Activated B cell treated with CpG ODN at 0.5 μM for 24 hours (primary cell): ENCODE results near the gene MPDU1. TPM values are rescaled to one million over a fixed set of nuclear protein-coding genes. Genes with fewer than 3 reads are reported as not detected.
A peak's percentile ranks its signal among the peaks of the same experiment; 100 is the strongest.

Source experiments
- ATAC-seq: fragments of 200-7000 bp; cut with Tn5 transposase; one replicate; pipeline ENCODE4 v1.10.0; 2021; ENCODE audit warnings: low read depth, mild to moderate bottlenecking, moderate library complexity
- CTCF ChIA-PET: fragments of 350-600 bp; sonication (Branson Sonifier 250); formaldehyde crosslinking; loops from one replicate; lab custom pipeline; 2021; ENCODE audit warnings: antibody characterized with exemption; lab: Charles Lee
- POLR2A ChIA-PET: fragments of 350-600 bp; sonication (Branson Sonifier 250); formaldehyde crosslinking; loops from one replicate; lab custom pipeline; 2021; ENCODE audit warnings: antibody characterized with exemption; lab: Charles Lee
- DNase-seq: peaks from one replicate; pipeline ENCODE4 v3.0.0; 2022
- H3K27ac Mint-ChIP-seq: one replicate; pipeline ENCODE4 v1.8.0; 2020; ENCODE audit warnings: mixed read lengths
- H3K27me3 Mint-ChIP-seq: one replicate; pipeline ENCODE4 v1.8.0; 2021; ENCODE audit warnings: mixed read lengths
- H3K36me3 Mint-ChIP-seq: one replicate; pipeline ENCODE4 v1.8.0; 2021; ENCODE audit warnings: low read depth, mixed read lengths
- H3K4me1 Mint-ChIP-seq: one replicate; pipeline ENCODE4 v1.8.0; 2021; ENCODE audit warnings: mixed read lengths
- H3K4me3 Mint-ChIP-seq: one replicate; pipeline ENCODE4 v1.8.0; 2020; ENCODE audit warnings: mild to moderate bottlenecking, mixed read lengths
- H3K9me3 Mint-ChIP-seq: one replicate; pipeline ENCODE4 v1.8.0; 2020; ENCODE audit warnings: mixed read lengths
- intact Hi-C: fragments of 100-400 bp; cut with micrococcal nuclease; formaldehyde crosslinking; loops from one replicate; pipeline ENCODE4 v1.15.1; 2024
- total RNA-seq: library from RNA; stranded (reverse); gene quantifications from 2 replicates; pipeline ENCODE4 v1.2.3, GENCODE V29; 2022
- TF ChIP-seq, protein P1 (sequence below): fragments of 200-600 bp; IDR thresholded peaks from one replicate; pipeline ENCODE4 v1.8.0; 2022; ENCODE audit warnings: antibody characterized with exemption, mild to moderate bottlenecking

The MPDU1 gene
- total RNA-seq: 50.7 and 58.9 TPM in 2 replicates

DNA sequence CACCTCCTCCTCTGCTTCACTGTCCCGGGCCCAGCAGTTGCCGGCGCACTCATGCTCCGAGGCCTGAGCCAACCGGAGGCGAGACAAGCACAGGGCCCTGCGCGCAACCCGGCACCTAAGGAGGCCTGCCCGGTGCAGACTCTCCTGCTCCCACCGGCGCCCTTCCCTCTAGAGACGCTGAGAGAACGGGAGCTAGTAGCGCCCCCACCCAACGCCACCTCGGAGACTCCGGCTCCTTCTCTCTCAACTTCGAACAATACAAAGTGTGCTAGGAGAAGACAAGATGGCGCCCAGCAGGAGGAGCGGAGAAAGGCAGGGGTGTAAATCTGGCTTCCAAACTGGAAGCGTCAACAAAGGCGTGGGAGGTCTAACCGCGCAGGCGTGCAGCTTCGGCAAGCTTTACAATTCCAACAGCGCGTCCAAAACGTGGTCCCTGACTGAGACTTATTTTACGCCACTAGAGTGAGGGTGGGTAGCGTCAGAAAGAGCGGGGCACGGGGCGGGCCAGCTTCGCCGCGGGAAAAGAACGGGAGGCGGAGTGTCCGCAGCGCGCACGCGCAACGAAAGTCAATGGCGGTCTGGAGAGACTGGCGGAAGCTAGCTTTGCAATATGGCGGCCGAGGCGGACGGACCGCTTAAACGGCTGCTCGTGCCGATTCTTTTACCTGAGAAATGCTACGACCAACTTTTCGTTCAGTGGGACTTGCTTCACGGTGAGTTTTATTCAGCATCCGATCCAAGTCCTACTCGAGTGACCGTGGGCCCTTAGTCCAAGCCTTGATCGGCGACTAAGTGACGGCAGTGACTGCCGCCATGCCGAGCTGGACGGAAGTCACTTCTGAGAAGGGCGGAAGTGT is at the start of gene MPDU1:
Gene MPDU1 (plus strand): TSS at position 600 of the 857 bp plus-strand sequence. CDS start 11 bp downstream, at position 611.
- Mint-ChIP-seq H3K36me3 (peaks cover 48% of the 10 kb centered on the region), H3K27me3 (no peaks in the 10 kb centered on the region), H3K27ac (peak within 1 kb of the TSS; percentile 100), H3K4me3 (peak within 1 kb of the TSS; percentile 100), H3K9me3 (no peaks in the 10 kb centered on the region), H3K4me1 (peaks cover 64% of the 10 kb centered on the region)
- intact Hi-C loops: loop anchor here (1.0 to 10.0 kb wide), 6 partner anchors 11 to 539 kb away; partner anchors contain the start of genes POLR2A, SENP3 and SLC16A11
- TF ChIP-seq, protein P1, sequence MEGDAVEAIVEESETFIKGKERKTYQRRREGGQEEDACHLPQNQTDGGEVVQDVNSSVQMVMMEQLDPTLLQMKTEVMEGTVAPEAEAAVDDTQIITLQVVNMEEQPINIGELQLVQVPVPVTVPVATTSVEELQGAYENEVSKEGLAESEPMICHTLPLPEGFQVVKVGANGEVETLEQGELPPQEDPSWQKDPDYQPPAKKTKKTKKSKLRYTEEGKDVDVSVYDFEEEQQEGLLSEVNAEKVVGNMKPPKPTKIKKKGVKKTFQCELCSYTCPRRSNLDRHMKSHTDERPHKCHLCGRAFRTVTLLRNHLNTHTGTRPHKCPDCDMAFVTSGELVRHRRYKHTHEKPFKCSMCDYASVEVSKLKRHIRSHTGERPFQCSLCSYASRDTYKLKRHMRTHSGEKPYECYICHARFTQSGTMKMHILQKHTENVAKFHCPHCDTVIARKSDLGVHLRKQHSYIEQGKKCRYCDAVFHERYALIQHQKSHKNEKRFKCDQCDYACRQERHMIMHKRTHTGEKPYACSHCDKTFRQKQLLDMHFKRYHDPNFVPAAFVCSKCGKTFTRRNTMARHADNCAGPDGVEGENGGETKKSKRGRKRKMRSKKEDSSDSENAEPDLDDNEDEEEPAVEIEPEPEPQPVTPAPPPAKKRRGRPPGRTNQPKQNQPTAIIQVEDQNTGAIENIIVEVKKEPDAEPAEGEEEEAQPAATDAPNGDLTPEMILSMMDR: no peak
- DNase-seq: peak; percentile 90
- peak; percentile 76 for ATAC-seq
- POLR2A ChIA-PET: interaction anchor here (0.6 to 4.6 kb wide), 41 partner anchors 11 to 711 kb away, joined by 3 to 131 read pairs (median 5); partner anchors contain the start of genes ACAP1, ATP1B2, CYB5D1 and FXR2
- CTCF ChIA-PET: interaction anchor here (0.9 to 3.1 kb wide), 7 partner anchors 12 to 228 kb away, joined by 3 to 15 read pairs (median 3); partner anchors contain the start of gene SENP3

DNA sequence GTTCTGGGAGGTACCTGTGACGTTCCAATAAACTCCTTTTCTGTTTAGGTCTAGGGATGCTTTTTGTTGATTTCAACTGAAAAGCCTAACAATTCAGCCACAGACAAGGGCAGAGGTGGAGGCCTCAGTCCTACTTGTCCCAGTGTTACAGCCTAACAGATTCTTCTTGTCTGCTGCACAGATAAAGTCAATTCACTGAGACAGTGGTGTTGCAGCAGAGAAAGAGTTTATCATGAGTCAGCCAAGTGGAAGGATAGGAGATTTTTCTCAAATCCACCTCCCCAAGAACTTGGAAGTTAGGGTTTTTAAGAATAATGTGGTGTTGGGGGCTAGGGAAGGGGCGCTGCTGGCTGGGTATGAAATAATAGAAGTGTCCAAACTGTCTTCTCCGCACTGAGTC is 45.6 kb upstream of the MPDU1 start:
- H3K4me3 Mint-ChIP-seq: no peak overlapping the region
- no peaks in the 10 kb centered on the region for H3K4me1 Mint-ChIP-seq
- ChIA-PET CTCF (interaction anchor here (0.5 kb wide), 1 partner anchor 745 kb away, joined by 4 read pairs; no protein-coding TSS in a partner anchor), POLR2A (no interaction called here)
- no peak overlapping the region for H3K27ac Mint-ChIP-seq
- ATAC-seq (no peak), DNase-seq (no peak)
- TF ChIP-seq, protein P1: no peak
- H3K36me3 Mint-ChIP-seq: no peaks in the 10 kb centered on the region
- no peaks in the 10 kb centered on the region for H3K9me3 Mint-ChIP-seq
- no peaks in the 10 kb centered on the region for H3K27me3 Mint-ChIP-seq
- intact Hi-C loops: no loop called here

DNA sequence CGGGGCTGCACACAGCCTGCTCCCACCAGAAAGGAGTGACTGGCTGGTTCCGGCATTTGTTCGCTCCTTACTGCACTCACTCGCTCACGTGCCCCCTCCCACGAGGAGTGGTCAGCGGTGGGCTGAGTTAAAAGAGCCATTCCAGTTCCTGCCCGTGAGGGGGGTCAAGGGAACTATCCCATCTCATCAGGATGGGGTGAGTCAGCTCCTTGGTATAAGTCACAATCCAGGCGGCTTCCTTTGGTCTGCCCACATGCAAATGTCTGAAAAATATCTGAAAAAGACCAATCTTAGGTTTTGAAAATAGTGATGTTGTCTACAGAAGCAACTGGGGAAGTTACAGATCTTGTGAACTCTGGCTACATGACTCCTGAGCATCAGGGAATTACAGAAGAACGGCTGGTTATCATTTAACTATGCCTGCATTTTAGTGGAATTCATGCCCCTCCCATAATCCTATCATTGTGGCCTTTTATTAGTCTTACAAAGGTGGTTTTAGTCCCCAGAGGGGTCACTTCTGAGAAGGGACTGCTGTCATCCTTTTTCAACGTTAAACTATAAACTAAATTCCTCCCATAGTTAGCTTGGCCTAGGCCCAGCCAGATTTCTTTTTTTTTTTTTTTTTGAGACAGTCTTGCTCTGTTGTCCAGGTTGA is 44.6 kb upstream of the MPDU1 start:
- Mint-ChIP-seq H3K27ac (no peak overlapping the region), H3K36me3 (no peaks in the 10 kb centered on the region), H3K27me3 (no peaks in the 10 kb centered on the region), H3K4me3 (no peak overlapping the region), H3K4me1 (no peaks in the 10 kb centered on the region), H3K9me3 (no peaks in the 10 kb centered on the region)
- CTCF ChIA-PET: no interaction called here
- DNase-seq (no peak), ATAC-seq (no peak)
- TF ChIP-seq, protein P1: no peak
- POLR2A ChIA-PET: no interaction called here
- intact Hi-C loops: no loop called here

DNA sequence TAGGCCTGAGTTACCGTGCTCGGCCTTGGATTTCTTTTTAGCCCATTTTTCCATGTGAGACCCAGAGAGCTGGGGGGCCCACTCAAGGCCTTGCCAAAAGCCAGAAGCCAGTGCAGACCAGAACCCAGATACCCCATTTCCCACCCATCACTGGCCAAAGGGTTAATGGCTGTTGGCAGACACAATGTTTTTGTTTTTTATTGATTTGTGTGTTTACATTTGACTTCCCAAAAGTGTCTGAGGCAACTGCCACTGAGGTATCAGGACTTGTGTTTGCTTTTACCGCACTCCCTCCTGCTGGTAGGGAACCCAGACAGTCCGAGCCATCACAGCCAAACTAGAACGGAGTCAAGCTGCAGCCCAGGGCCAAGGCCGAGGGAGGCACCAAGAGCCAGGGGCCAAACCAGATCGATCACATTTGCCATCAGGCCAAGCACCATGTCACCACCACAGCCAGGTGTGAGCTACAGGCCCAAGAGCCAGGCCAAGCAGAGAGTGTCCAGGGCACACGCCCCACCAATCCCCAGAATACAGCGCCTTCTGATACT is 42.5 kb upstream of the MPDU1 start:
- no peak for DNase-seq
- no peaks in the 10 kb centered on the region for H3K27me3 Mint-ChIP-seq
- no peaks in the 10 kb centered on the region for H3K4me1 Mint-ChIP-seq
- no peak overlapping the region for H3K4me3 Mint-ChIP-seq
- no peaks in the 10 kb centered on the region for H3K9me3 Mint-ChIP-seq
- TF ChIP-seq, protein P1: no peak
- POLR2A ChIA-PET: interaction anchor here (0.6 to 0.9 kb wide), 2 partner anchors 8 to 145 kb away, joined by 3 to 5 read pairs; no protein-coding TSS in a partner anchor
- intact Hi-C loops: no loop called here
- H3K27ac Mint-ChIP-seq: no peak overlapping the region
- CTCF ChIA-PET: interaction anchor here (1.3 kb wide), 1 partner anchor 18 kb away, joined by 3 read pairs; no protein-coding TSS in a partner anchor
- ATAC-seq: no peak
- H3K36me3 Mint-ChIP-seq: no peaks in the 10 kb centered on the region
